Activated CD4-positive, CD25-positive, alpha-beta regulatory T cell (primary cell): ENCODE results near the gene MYOZ3.

Experiments
- DNase-seq, 4 experiments: peaks; one replicate each; lab custom pipeline; 2025; lab: John Stamatoyannopoulos, UW

Gene MYOZ3, protein sequence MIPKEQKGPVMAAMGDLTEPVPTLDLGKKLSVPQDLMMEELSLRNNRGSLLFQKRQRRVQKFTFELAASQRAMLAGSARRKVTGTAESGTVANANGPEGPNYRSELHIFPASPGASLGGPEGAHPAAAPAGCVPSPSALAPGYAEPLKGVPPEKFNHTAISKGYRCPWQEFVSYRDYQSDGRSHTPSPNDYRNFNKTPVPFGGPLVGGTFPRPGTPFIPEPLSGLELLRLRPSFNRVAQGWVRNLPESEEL

DNA sequence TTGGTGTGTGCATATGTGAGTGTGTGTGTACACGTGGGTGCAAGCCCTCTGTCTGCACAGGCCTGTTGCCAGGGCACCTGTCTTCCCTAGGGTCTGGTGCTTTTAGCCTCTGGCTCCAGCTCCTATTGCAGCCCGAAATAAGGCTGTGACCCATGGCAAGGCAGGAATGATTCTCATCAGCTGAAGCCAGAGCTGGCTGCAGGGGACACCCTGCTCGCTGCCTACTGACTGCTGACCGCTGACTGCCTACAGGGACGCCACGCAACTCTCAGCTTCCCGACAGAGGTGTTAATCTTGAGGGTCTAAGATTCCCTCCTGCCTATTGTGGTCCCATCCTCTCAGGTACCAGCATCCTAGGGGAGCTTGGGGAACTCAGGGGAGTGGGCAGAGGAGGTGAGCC lies at the start of gene MYOZ3:
Gene MYOZ3 (plus strand): TSS at position 166 of the 400 bp plus-strand sequence. CDS start 1,691 bp downstream, outside the sequence.
- no peak for DNase-seq

DNA sequence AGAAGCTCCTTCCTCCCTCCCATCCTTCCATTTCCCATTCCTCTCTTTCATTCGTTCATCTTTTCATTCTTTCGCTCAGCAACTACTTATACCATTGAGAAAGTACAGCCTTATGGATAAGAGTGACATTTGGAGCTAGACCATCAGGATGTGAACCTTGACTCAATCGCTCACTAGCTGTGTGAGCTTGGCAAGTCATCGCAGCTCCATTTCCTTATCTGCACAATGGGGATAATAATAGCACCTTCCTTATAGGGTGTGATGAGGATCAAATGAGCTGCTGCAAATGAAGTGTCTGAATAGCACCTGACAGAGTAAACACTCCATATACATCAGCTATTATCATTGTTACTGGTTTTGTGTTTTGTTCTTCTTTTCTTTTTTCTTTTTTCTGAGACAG lies 48.6 kb upstream of the MYOZ3 start:
- DNase-seq = no peak

DNA sequence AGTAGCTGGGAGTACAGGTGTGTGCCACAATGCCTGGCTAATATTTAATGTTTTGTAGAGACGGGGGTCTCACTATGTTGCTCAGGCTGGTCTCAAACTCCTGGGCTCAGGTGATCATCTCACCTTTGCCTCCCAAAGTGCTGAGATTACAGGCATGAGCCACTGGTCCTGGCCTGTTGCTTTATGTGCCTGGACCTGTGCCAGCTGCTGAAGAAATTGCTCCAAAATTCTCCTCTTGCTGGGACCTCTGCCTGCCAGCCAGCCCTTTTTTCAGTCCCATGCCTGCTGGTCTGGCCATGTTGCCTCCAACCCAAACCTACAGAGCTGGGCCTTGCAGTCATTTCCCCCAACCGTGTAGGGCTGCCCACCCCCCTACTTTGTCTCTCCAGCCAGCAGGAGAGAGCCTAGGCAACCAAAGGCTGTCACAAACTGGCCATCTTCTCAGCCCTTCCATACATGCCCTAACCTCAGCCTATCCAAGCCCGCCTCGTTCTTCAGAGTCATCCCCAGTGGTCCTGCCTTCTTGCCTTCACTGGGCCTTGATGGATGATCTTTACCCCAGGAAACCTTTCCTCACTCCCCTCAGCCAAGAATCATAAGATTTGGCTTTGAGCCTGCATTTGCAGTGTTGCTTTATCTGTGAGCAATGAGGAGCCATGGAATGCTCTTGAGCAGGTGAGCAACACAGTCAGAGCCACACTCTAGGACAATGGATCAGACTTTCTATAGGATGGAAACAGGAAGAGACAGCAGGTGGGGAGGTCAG lies 48.0 kb upstream of the MYOZ3 start:
- DNase-seq = no peak

DNA sequence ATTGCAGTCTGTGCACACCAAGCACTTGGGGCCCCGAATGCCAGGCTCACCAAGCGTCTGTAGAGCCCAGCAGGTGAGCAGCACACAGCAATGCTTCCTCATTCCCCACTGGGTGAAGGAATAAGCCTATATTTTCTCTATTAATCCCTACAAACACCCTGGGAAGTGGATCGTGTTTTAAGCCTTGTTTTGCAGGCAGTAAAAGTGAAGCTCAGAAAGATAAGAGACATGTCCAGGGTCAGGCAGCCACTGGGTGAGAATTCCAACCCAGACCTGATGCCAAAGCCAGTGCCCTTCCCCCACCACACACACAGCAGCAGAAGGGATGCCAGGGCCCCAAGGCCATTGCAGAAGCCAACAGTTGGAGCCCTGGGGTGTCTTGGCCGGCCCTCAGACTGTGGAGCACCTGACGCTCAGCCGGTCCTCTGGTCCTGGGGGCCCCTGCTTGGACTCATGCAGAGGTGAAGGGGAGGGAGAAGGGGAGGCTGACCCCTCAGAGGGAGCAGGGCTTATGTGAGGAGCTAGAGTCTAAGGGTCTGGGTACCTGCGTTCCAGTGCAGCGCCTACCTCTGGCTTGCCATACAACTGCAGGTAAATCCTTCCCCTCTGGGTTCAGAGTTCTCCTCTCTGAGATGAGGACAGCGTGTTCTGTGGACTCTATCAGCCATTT lies 46.9 kb upstream of the MYOZ3 start:
- no peak for DNase-seq

DNA sequence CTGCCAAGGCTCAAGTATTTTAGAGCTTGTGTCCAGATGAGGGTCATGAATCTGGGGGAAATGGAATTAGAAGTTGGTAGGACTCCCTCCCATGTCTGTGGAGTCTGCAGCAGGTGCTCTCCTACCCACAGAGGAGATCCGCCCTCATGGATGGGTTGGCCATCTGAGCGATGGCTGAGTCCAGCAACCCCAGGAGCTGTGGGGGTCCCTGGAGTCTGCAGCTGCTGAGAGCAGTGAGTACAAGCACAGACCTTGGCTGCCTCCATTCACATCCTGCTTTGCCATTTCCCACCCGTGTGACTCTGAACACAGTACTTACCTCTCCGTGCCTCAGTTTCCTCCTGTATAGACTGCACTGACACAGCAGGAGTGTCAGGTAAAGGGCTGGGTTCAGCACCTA lies 46.4 kb upstream of the MYOZ3 start:
- no peak for DNase-seq

DNA sequence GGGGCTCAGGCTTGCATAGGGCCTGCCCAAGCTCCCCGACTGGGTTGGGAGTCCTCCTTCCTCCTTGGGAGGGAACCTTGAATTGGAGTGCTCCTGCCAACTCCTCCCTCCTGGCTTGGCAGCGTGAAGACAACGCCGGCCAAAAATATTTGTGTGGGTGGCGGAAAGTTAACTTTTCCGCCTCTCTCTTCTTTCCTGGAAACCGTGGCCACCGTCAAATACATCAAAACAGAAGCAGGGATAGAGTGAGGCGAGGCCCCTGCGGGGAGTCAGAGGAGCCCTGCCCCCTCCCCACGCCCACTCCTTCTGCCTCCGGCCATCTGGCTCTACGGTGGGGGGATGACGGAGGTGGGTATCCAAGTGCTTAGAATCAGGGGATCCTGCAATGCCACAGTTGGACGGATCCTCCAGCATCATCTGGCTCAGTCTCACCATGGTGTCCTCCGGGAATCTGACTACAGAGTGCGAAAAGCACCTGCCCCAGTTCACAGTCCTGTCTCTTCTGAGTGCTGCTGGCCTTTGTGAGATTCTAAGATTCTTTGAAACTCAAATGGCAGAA lies 45.8 kb upstream of the MYOZ3 start:
- no peak for DNase-seq

DNA sequence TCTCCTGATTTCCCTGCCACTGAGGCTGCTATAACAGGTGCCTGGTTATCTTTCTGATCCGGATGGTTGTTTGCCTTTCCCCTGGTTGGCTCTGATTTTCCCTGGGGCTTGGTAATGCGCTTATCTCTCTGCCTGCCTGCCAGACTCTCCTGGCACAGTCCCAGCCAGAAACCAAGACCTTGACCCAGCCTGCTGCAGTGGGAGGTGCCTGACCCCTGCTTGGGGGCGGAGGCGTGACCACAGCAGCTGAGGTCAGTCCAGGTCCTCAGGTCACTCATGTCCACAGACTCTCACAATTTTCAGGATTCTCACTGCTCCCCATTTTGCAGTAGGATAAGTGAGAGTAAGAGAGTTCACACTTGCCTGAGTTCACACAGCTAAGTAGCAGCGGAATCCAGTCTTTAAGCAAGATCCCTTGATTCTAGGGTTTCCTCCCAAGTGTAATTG lies 45.0 kb upstream of the MYOZ3 start:
- DNase-seq = no peak

DNA sequence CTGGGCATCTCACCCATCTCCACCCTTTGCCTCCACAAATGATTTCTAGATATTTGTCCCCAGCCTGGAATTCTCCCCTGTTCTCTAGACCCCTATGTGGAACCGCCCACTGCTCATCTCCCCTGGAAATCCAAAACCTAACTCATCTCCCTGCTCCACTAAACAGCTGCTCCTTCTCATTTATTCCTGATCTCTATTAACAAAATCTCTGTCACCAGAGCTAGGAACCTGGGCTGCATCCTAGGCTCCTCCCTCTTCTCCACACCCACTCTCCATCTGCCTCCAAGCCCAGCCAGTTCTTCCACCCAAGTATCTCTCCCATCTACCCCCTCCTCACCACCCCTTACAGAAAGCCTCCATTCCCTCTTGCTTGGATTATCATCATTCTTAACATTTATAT lies 44.5 kb upstream of the MYOZ3 start:
- DNase-seq = no peak

DNA sequence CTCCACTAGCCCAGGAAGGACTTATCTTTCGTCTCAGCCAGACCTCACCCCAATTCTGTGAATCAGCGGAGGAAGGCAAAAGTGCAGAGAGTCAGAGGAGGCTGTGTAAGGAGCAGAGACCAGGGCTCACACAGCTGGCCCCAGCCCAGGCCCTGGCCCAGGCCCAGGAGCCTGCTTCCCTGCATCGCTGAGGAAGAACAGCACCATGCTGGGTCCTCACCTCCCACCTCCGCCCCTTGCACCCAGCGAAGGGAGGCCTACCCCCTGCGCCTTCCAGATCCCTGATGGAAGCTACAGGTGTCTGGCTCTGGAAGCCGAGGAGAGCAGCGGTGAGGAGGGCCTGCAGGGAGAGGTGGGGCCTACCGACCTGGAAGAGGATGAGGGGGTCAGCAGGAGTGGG lies 42.9 kb upstream of the MYOZ3 start:
- DNase-seq = no peak

DNA sequence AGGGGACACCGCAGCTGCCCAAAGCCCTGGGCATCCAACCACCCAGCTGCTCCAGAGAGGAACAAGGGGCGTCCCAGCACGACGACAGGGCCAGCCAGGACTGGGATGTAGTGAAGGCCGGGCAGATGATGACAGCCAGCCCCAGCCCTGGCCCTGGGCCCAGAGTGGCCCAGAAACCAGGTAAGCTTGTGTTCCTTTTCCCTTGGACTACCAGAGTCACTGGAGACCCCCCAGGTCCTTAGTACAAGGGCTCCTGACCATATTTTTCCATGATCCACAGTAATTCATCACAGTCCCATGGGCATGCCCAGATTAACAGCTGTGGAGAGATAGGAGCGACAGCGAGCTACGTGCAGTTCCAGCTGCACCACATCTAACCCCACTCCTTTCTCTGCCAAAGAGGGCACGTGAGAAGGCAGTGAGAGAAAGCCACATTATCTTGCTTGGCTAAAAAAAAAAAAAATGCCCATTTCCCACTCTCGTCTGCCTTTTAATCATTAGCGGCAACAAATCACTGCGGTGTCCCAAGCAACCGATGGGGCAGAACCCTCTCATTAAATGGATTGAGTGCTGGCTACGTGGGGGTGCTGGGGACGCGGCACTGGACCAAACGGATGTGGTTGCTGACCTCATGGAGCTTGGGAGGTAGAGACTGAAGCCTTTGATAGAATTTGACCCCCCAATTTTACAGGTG lies 42.3 kb upstream of the MYOZ3 start:
- DNase-seq = no peak

DNA sequence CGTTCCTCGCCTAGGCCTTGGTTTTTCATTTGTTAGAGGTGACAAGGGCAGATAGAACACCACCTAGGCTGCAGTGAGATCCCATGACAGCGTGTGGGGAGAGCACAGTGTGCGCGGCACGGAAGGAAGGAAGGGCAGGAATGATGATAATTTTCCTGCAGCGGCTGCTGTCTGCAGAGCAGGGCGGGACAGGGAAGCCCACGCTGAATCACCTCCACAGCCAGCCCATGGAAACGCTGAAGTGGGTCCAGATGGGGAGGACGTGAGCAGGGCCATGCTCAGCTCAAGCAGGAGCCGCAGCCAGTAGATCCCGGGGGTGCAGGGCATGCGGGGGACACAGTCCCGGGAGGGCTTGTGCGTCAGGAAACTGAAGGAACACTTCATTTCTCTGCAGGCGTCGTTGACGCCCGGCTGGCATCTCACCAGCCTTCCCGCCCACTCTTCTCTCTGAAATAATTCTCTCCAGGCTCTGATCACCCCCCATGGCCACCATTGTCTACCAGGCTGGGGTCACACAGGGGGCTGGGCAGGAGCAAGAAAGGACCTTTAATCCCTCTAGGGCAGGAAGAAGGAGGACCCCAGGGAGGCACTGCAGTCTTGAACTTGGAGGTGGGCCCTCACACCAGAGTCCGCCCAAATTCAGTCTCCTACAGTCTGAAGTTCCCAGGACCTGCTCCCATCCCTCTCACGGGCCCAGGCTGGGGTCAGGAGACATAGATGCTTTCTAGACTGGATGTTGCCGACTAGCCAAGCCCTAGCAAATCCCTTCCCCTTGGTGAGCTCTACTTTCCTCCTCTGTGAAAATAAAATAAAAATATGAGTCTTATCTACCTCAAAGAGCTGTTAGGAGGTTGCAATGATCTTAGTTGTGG lies 41.5 kb upstream of the MYOZ3 start:
- DNase-seq = no peak

DNA sequence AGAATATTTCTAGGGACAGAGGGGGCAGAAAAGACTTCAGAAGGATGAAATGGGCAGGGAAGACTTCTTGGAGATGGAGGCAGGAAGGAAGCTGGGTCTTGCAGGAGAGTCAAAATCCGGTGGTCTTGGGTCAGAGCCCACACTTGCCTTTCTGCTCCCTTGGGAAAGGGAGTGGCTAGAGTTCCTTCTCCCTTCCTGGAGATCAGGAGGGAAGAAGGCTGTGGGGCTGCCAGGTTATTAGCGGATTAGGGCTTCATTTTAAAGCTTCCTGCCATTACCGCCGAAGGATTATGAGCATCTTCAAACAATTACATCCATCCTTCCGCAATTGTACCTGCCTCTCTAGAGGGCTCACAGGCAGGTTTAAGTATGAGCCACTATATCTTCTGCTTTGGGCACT lies 39.8 kb upstream of the MYOZ3 start:
- no peak for DNase-seq

DNA sequence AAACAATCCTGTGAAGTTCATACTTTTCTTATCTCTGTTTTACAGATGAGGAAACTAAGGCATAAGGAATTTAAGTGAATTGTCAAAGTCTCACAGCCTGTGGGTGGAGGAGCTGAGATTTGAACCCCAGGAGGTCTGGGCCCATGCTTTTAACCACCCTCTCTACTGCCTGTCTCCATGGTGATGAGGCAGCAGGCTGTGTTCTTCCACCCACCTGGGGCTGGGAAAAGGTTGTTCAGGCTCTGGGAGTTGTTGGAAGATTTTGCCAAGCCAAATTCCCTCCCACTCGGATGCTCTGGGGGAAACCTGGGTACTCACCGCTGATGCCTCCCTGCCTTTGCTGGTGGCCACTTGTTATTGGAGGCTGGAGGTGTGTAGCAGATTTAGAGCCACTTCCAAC lies 38.9 kb upstream of the MYOZ3 start:
- DNase-seq = no peak

DNA sequence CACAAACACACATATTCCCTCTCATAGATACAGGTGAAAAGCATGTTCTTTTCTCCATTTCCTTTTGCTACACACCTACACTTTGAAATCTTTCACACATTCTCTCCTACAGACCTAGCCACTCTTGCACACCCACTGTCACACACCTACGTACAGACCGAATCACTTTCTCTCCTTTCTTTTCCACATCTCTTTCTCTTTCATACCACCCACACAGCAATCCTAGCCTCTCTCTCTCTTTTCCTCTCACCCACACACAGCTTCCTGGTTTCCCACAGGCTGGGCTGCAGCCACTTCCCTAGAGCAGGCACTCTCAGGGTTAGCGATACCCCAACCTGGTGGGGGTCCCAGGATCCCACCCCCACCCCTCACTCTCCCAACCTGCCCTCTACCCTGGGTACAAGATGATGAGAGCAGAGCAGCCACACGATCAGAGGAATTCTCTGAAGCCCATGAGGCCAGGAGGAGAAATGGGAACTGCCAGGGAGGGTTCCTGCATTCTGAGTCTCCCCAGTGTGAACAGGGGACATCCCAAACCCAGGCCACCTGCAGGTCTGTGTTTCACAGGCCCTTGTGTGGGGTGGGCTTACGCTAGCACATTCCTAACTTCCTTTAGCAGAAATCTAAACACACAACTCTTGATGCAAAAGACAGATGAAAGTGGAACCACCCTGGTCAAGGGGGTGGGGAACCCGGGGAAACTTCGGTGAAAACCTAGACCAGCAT lies 37.7 kb upstream of the MYOZ3 start:
- DNase-seq = no peak

DNA sequence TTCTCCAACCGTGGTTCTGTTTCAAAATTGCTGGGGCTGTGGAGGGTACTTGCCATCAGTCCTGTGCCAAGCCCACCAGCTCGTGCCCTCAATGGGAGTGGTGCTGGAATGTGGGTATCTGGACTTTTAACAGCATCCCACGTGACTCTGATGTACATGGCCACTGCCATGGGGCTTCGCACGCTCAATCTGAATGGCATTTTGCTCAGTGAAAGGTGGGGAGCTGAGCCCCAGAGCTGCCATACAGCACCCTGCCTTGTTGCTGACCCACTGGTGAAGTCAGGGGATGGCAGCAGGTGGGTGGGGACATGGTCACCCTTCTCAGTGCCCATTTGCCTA lies 37.2 kb upstream of the MYOZ3 start:
- no peak for DNase-seq

DNA sequence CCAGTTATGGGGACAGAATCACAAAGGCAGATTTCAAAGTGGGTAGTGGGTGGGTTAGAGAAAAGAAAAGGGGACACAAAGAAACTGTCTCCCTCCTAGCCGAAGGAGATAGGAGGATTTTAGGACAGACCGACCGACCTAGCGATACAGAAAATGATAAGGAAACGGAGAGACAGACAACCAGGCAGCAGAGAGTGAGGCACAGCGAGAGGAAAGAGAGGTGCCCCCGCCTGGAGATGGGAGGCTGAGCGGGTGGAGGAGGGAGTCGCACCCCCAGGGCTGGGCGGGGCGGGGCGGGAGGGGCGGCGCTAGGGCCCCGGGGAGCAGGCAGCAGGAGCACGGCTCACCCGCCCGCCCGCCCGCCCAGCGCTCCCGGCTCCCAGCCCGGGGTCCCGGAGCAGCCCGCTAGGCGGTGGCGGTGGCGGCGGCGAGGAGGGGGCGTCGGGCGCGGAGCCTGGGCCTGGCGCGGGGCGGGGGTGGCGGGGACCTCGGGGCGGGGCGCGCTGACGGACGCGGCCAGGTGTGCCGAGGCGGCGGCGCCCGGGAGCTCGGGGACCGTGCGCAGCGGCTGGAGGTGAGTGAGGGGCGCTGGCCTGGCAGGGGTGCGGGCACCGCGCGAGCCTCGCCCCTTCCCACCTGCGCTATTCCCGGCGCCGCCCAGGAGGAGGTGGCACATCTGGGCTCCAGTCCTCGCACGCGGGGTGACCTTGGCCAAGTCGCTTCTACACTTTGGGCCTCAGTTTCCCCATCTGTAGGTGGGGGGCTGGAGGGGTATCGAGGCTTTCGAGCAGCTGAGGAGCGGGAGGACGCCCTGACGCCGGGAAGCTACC lies 36.5 kb upstream of the MYOZ3 start:
- DNase-seq = no peak

DNA sequence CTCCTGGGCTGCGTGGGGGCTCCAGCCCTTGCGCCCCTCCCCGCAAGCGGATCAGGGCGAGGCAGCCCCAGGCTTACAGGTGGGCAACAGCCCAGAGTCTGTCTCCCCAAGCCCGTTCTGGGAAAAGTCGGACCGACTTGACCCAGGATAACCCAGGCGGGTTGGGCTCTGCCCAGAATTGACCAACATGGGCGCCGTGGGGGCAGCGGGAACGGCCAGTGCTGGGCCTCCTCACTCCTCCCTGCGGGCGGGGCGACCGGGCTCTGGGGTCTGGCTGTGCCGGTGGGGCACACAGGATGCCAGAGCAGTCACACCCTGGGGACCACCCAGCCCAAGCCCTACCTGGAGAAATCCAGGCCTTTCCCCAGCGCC lies 35.9 kb upstream of the MYOZ3 start:
- no peak for DNase-seq

DNA sequence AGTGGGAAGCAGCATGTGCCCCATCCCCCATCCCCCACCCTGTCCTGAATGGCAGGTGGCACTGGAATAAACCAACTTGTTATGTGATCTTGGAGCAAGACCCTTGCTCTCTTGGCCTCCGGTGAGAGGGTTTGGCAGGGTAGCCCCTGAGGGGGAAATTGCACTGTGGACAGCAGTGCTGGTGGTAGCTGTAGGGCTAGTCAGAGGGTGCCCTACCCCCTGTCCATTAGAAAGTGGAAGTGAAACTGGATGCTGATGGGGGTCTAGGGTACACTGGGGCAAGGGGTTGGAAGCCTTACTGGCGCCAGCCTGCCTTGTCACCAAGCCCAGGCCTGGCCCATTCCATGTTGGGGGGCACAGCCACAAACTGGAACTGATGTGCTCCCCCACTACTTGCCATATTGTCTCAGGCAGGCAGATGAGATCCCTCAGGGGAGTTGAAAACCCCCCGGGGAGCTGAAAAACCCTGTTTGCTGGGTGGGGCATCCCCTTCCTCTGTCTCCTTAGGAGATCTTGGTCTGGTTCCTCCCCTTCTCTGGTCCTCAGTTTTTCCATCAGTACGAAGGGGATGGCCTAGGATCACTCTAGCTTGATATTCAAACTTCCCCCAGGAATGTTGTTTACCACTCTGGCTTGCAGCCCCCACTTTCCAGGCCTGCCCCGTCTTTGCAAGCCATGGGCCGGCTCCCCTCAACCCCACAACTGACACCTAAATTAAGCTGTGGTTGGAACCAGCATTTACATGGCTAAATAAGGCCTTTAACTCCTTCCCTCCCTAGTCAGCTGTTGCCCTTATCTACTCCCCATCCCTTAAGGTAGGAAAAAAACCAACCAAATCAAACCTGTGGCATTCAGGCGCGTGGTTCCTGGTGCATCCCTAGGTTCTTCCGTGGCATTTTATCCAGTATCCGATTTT lies 35.0 kb upstream of the MYOZ3 start:
- no peak for DNase-seq

DNA sequence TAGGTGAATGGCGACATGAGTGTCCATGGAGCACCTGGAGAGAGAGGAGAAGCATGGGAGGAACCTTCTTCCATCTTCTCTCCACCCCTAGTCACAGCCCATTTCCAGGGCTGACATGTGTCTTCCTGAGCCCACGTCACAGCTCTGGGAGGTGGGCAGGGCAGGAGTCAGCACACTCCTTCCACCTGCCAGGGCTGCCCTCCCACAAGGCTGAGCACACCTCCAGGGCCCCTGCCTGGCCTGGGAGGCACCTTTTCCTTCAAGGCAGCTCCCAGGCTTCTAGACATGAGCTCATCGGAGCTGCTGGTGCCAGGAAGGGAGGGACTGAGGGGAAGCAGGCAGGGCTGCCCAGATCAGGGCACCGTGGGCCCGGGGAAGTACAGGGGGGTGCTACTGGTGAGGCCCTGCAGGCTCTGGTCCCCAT lies 34.2 kb upstream of the MYOZ3 start:
- DNase-seq = no peak
